Gastrocnemius medialis (tissue), 4 donors: Measurements from ENCODE around the gene FIGLA. TPM values are rescaled to one million over a fixed set of nuclear protein-coding genes. Genes with fewer than 3 reads are reported as not detected.

ENCODE experiments used
- ATAC-seq, 2 donors: fragments of 150-250 bp; one replicate each; pipeline ENCODE4 v1.9.1; 2016
- DNase-seq, 2 donors: peaks; one replicate each; pipeline ENCODE4 v3.0.0-alpha.2; 2019
- H3K27ac ChIP-seq, 4 donors: fragments of 200-600 bp; sonication (generic); 1 replicate in 1 of 4; 2 replicates in 3 of 4; pipeline ENCODE4 v1.5.1; 2016 to 2018; ENCODE audit warnings: mild to moderate bottlenecking in 2 of 4, moderate library complexity in 1 of 4
- H3K27me3 ChIP-seq, 3 donors: fragments of 200-600 bp; sonication (generic) in 2 of 3; 1 replicate in 1 of 3; 2 replicates in 2 of 3; pipeline versions ENCODE4 v1.5.1 to v1.6.0; 2016 to 2019; ENCODE audit warnings: mild to moderate bottlenecking in 1 of 3, moderate library complexity in 1 of 3
- H3K36me3 ChIP-seq, 2 donors: fragments of 200-600 bp; sonication (generic) in 1 of 2; one replicate each; pipeline ENCODE4 v1.5.1; 2017 to 2018
- H3K4me1 ChIP-seq, 2 donors: fragments of 200-600 bp; sonication (generic) in 1 of 2; one replicate each; pipeline ENCODE4 v1.5.1; 2016 to 2017; ENCODE audit warnings: mild to moderate bottlenecking in 2 of 2
- H3K4me3 ChIP-seq, 4 donors: fragments of 200-600 bp; sonication (generic) in 3 of 4; 1 replicate in 1 of 4; 2 replicates in 3 of 4; pipeline ENCODE4 v1.5.1; 2016 to 2019; ENCODE audit warnings: mild to moderate bottlenecking in 2 of 4
- H3K9me3 ChIP-seq, 3 donors: fragments of 200-600 bp; sonication (generic) in 2 of 3; 1 replicate in 1 of 3; 2 replicates in 2 of 3; pipeline ENCODE4 v1.5.1; 2016 to 2019
- POLR2A ChIP-seq, 2 donors: fragments of 450-650 bp; IDR thresholded peaks; one replicate each; pipeline ENCODE4 v1.6.1; 2017; ENCODE audit warnings: antibody characterized with exemption in 2 of 2, mild to moderate bottlenecking in 2 of 2, moderate library complexity in 2 of 2
- in situ Hi-C, 4 donors: fragments of 200-750 bp; cut with MboI; loops; one replicate each; pipeline versions ENCODE4 v1.15.0 to v1.8.0; 2017; ENCODE audit warnings: low sequenced_read_pairs in 4 of 4
- intact Hi-C: fragments of 100-400 bp; cut with DNase I; formaldehyde crosslinking; loops from one replicate; pipeline ENCODE4 v1.15.1; 2023; ENCODE audit warnings: low total_unique reads
- total RNA-seq, 4 donors: library from RNA; depleted of rRNA; stranded (reverse); fragments of >200 nt; gene quantifications; one replicate each; pipeline versions ENCODE4 v1.1.0 to v1.2.3, GENCODE V29; 2016
- TF ChIP-seq, protein P1 (sequence below), 5 experiments: fragments of 450-650 bp in 3 of 5; fragments of 200-600 bp in 2 of 5; sonication (generic) in 2 of 5; IDR thresholded peaks in 4 of 5; conservative IDR thresholded peaks in 1 of 5; 1 replicate in 4 of 5; 2 replicates in 1 of 5; pipeline ENCODE4 v1.5.1; 2016 to 2019; ENCODE audit warnings: antibody characterized with exemption in 5 of 5, mild to moderate bottlenecking in 3 of 5, moderate library complexity in 3 of 5

FIGLA gene
- total RNA-seq, 4 donors from 2014 or later, result not detected

GRCh38 chr2:70817284-70817954 lies 27.0 kb upstream of the FIGLA start:
- no peak for DNase-seq
- H3K4me3 ChIP-seq, result no peak overlapping the region
- no peaks in the 10 kb centered on the region for H3K36me3 ChIP-seq
- intact Hi-C loops, result no loop called here
- H3K27ac ChIP-seq, result no peak overlapping the region
- no peaks in the 10 kb centered on the region for H3K9me3 ChIP-seq
- H3K4me1 ChIP-seq, result no peaks in the 10 kb centered on the region
- peaks cover 0 to 4% (median 0%) of the 10 kb centered on the region in 3 donors for H3K27me3 ChIP-seq
- TF ChIP-seq, protein P1, sequence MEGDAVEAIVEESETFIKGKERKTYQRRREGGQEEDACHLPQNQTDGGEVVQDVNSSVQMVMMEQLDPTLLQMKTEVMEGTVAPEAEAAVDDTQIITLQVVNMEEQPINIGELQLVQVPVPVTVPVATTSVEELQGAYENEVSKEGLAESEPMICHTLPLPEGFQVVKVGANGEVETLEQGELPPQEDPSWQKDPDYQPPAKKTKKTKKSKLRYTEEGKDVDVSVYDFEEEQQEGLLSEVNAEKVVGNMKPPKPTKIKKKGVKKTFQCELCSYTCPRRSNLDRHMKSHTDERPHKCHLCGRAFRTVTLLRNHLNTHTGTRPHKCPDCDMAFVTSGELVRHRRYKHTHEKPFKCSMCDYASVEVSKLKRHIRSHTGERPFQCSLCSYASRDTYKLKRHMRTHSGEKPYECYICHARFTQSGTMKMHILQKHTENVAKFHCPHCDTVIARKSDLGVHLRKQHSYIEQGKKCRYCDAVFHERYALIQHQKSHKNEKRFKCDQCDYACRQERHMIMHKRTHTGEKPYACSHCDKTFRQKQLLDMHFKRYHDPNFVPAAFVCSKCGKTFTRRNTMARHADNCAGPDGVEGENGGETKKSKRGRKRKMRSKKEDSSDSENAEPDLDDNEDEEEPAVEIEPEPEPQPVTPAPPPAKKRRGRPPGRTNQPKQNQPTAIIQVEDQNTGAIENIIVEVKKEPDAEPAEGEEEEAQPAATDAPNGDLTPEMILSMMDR (IDR thresholded peaks at IDR 0.05 in 4 of 5, conservative IDR thresholded peaks at IDR 0.05 in 1 of 5), result no peak
- no peak for TF ChIP-seq POLR2A (IDR thresholded peaks at IDR 0.05)
- in situ Hi-C loops, result no loop called here
- ATAC-seq, result no peak

DNA sequence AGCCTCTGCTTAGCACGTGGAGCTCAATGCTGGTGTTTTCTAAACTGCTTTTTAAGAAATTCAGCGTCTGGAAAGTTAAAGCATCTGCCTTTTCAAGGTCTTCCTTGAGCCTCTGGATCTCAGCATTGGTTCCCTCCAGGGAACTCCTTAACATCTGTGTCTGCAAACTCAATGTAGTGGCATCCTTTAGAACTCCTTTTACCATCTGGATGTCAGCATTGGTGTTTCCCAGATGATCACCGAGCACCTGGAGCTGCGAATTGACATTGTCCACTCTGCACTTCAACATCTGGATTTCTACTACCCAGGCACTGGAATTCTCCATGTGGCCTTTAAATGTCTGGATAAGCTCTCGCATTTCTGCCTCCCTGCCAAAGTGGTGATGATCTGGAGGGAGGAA lies 26.3 kb upstream of the FIGLA start:
- ATAC-seq, result no peak
- in situ Hi-C loops, result no loop called here

GRCh38 chr2:70808983-70809958 lies 18.8 kb upstream of the FIGLA start:
- no peaks in the 10 kb centered on the region for H3K9me3 ChIP-seq
- no peak overlapping the region for H3K27ac ChIP-seq
- H3K4me1 ChIP-seq, result no peaks in the 10 kb centered on the region
- DNase-seq (no peak), ATAC-seq (no peak)
- in situ Hi-C loops (no loop called here), intact Hi-C loops (no loop called here)
- H3K36me3 ChIP-seq, result no peaks in the 10 kb centered on the region
- TF ChIP-seq, protein P1 (IDR thresholded peaks at IDR 0.05 in 4 of 5, conservative IDR thresholded peaks at IDR 0.05 in 1 of 5), result no peak
- TF ChIP-seq POLR2A (IDR thresholded peaks at IDR 0.05), result no peak
- no peaks in the 10 kb centered on the region for H3K27me3 ChIP-seq
- H3K4me3 ChIP-seq, result no peak overlapping the region

More for the DNA sequence above, 26.3 kb upstream of the FIGLA start:
- Histone ChIP-seq H3K4me1 (no peaks in the 10 kb centered on the region), H3K36me3 (no peaks in the 10 kb centered on the region), H3K4me3 (no peak overlapping the region), H3K27ac (no peak overlapping the region), H3K27me3 (peaks cover 0 to 4% (median 0%) of the 10 kb centered on the region in 3 donors), H3K9me3 (no peaks in the 10 kb centered on the region)
- TF ChIP-seq, protein P1 (IDR thresholded peaks at IDR 0.05 in 4 of 5, conservative IDR thresholded peaks at IDR 0.05 in 1 of 5), result no peak
- TF ChIP-seq POLR2A (IDR thresholded peaks at IDR 0.05), result no peak
- intact Hi-C loops, result no loop called here
- no peak for DNase-seq

DNA sequence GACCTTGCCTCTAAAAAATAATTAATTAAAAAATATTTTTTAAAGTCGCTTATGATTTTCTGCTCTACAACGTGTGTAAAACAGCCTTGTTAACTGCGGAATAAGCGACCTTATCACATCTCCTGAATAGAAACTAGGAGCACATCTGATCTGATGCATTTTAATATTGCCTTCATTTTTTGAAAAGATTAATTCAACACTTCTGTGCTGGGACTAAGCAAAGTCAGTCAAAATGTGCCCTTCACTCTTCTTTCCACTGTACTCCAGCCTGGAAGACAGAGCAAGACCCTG lies 17.3 kb upstream of the FIGLA start:
- Histone ChIP-seq H3K4me1 (no peaks in the 10 kb centered on the region), H3K4me3 (no peak overlapping the region), H3K9me3 (no peaks in the 10 kb centered on the region), H3K27me3 (no peaks in the 10 kb centered on the region), H3K27ac (no peak overlapping the region), H3K36me3 (no peaks in the 10 kb centered on the region)
- no peak for DNase-seq
- intact Hi-C loops, result no loop called here
- TF ChIP-seq, protein P1 (IDR thresholded peaks at IDR 0.05 in 4 of 5, conservative IDR thresholded peaks at IDR 0.05 in 1 of 5), result no peak
- no peak for TF ChIP-seq POLR2A (IDR thresholded peaks at IDR 0.05)
- ATAC-seq, result no peak
- in situ Hi-C loops, result no loop called here
